GM23338 (cell line): ENCODE data around the gene DLG2. TPM values are rescaled to one million over a fixed set of nuclear protein-coding genes. Genes with fewer than 3 reads are reported as not detected.

Experiments used
- ATAC-seq: fragments of 200-7000 bp; cut with Tn5 transposase; 3 replicates; pipeline ENCODE4 v1.9.1; 2020
- DNase-seq: peaks from one replicate; pipeline ENCODE4 v3.0.0-alpha.2; 2015; ENCODE audit warnings: low spot score
- H2AFZ ChIP-seq: fragments of 200-600 bp; sonication (generic); 2 replicates; pipeline ENCODE4 v1.8.0; 2016; ENCODE audit warnings: antibody characterized with exemption, mild to moderate bottlenecking, moderate library complexity
- H3F3A ChIP-seq: fragments of 200-600 bp; sonication (generic); replicated peaks from 2 replicates; pipeline ENCODE4 v1.8.0; 2017; ENCODE audit warnings: antibody characterized with exemption, mixed run types, low read depth
- H3K27ac ChIP-seq: fragments of 200-600 bp; sonication (generic); 2 replicates; pipeline ENCODE4 v1.6.1; 2016; ENCODE audit warnings: low read depth
- H3K27me3 ChIP-seq: fragments of 200-600 bp; sonication (generic); 2 replicates; pipeline ENCODE4 v1.8.0; 2016; ENCODE audit warnings: mild to moderate bottlenecking, mixed run types, moderate library complexity; ENCODE audit not compliant: insufficient read depth
- H3K36me3 ChIP-seq: fragments of 200-600 bp; sonication (generic); 2 replicates; pipeline ENCODE4 v1.8.0; 2016; ENCODE audit warnings: mild to moderate bottlenecking; ENCODE audit not compliant: insufficient read depth
- H3K4me1 ChIP-seq: fragments of 200-600 bp; sonication (generic); 2 replicates; pipeline ENCODE4 v1.8.0; 2016; ENCODE audit warnings: mild to moderate bottlenecking, moderate library complexity; ENCODE audit not compliant: insufficient read depth
- H3K4me2 ChIP-seq: fragments of 200-600 bp; sonication (generic); 2 replicates; pipeline ENCODE4 v1.7.1; 2017; ENCODE audit warnings: mixed run types
- H3K4me3 ChIP-seq: fragments of 200-600 bp; sonication (generic); 2 replicates; pipeline ENCODE4 v1.6.1; 2016; ENCODE audit warnings: mixed run types
- H3K79me2 ChIP-seq: fragments of 200-600 bp; sonication (generic); replicated peaks from 2 replicates; pipeline ENCODE4 v1.8.0; 2017; ENCODE audit warnings: mild to moderate bottlenecking; ENCODE audit not compliant: insufficient read depth
- H3K9me2 ChIP-seq: fragments of 200-600 bp; sonication (generic); 2 replicates; pipeline ENCODE4 v1.8.0; 2017; ENCODE audit not compliant: insufficient read depth
- H4K20me1 ChIP-seq: fragments of 200-600 bp; sonication (generic); replicated peaks from 2 replicates; pipeline ENCODE4 v1.8.0; 2017; ENCODE audit warnings: mild to moderate bottlenecking; ENCODE audit not compliant: insufficient read depth
- H3K27ac Mint-ChIP-seq: 2 replicates; pipeline ENCODE4 v1.8.0; 2020; ENCODE audit warnings: inconsistent platforms, mild to moderate bottlenecking, moderate library complexity, mixed read lengths
- H3K27me3 Mint-ChIP-seq: 3 replicates; pipeline ENCODE4 v1.8.0; 2022; ENCODE audit warnings: low read depth, mild to moderate bottlenecking, moderate library complexity, mixed read lengths, inconsistent platforms; ENCODE audit not compliant: insufficient read depth, poor library complexity
- H3K36me3 Mint-ChIP-seq: 3 replicates; pipeline ENCODE4 v1.8.0; 2021; ENCODE audit warnings: low read depth, mild to moderate bottlenecking, inconsistent platforms, moderate library complexity, mixed read lengths
- H3K4me1 Mint-ChIP-seq: 3 replicates; pipeline ENCODE4 v1.8.0; 2020; ENCODE audit warnings: mild to moderate bottlenecking, inconsistent platforms, mixed read lengths
- H3K4me3 Mint-ChIP-seq: 3 replicates; pipeline ENCODE4 v1.8.0; 2021; ENCODE audit warnings: moderate library complexity, mild to moderate bottlenecking, inconsistent platforms, mixed read lengths
- H3K9me3 Mint-ChIP-seq: 3 replicates; pipeline ENCODE4 v1.8.0; 2020; ENCODE audit warnings: moderate library complexity, mild to moderate bottlenecking, inconsistent platforms, mixed read lengths
- ETS1 ChIP-seq: IDR thresholded peaks from 2 replicates; pipeline ENCODE4 v1.6.1; 2016; ENCODE audit warnings: antibody characterized with exemption
- EZH2 ChIP-seq: fragments of 200-600 bp; sonication (generic); IDR thresholded peaks from one replicate; pipeline ENCODE4 v1.8.0; 2017; ENCODE audit warnings: antibody characterized with exemption, mild to moderate bottlenecking, low read depth; ENCODE audit not compliant: unreplicated experiment
- ZNF331 ChIP-seq: fragments of 250-450 bp; sonication (Bioruptor Pico); IDR thresholded peaks from 2 replicates; pipeline ENCODE4 v1.5.0; 2020; ENCODE audit warnings: low read depth, mild to moderate bottlenecking, moderate library complexity
- ZNF462 ChIP-seq: fragments of 250-450 bp; sonication (Bioruptor Pico); IDR thresholded peaks from 2 replicates; pipeline ENCODE4 v1.5.0; 2020; ENCODE audit warnings: mild to moderate bottlenecking, moderate library complexity
- polyA plus RNA-seq: library from polyadenylated mRNA; unstranded; fragments of >200 nt; fragmentation: Nextera tagmentation; extraction: Ambion mirVana; gene quantifications from 2 replicates; pipeline ENCODE4 v1.2.1, GENCODE V29; 2016
- total RNA-seq: library from RNA; depleted of rRNA; stranded (reverse); fragments of >200 nt; shearing (Covaris generic); gene quantifications from 2 replicates; pipeline ENCODE4 v1.2.3, GENCODE V29; 2014

DLG2 gene
- total and polyA plus RNA-seq, 2 experiments from 2014 or later = 19.8 to 21.5 TPM

GRCh38 chr11:85195934-85196333 is 431.2 kb downstream of the DLG2 start:
- no peak overlapping the region for H3K27ac Mint-ChIP-seq
- ATAC-seq (no peak), DNase-seq (no peak)
- Histone ChIP-seq H3K27ac (no peak overlapping the region), H3K4me3 (no peak overlapping the region), H3K9me2 (no peaks in the 10 kb centered on the region), H3F3A (no peaks in the 10 kb centered on the region), H2AFZ (no peak overlapping the region), H3K4me1 (no peaks in the 10 kb centered on the region), H4K20me1 (no peaks in the 10 kb centered on the region), H3K27me3 (no peaks in the 10 kb centered on the region), H3K36me3 (no peaks in the 10 kb centered on the region), H3K79me2 (no peaks in the 10 kb centered on the region), H3K4me2 (no peak overlapping the region)
- TF ChIP-seq EZH2 (no peak), ZNF462 (CRISPR knock-in tag) (no peak), ZNF331 (CRISPR knock-in tag) (no peak), ETS1 (no peak)
- no peaks in the 10 kb centered on the region for H3K27me3 Mint-ChIP-seq
- H3K36me3 Mint-ChIP-seq = no peaks in the 10 kb centered on the region
- no peaks in the 10 kb centered on the region for H3K4me1 Mint-ChIP-seq
- H3K9me3 Mint-ChIP-seq = peaks cover 2% of the 10 kb centered on the region; the same call in 1 of the 3 replicates
- no peak overlapping the region for H3K4me3 Mint-ChIP-seq

- Histone ChIP-seq H3K27ac (no peak overlapping the region), H3K79me2 (no peaks in the 10 kb centered on the region), H2AFZ (no peak overlapping the region), H4K20me1 (no peaks in the 10 kb centered on the region), H3K9me2 (no peaks in the 10 kb centered on the region), H3K4me2 (no peak overlapping the region), H3K4me1 (no peaks in the 10 kb centered on the region), H3K4me3 (no peak overlapping the region), H3F3A (no peaks in the 10 kb centered on the region), H3K27me3 (no peaks in the 10 kb centered on the region), H3K36me3 (no peaks in the 10 kb centered on the region)
- H3K9me3 Mint-ChIP-seq = no peaks in the 10 kb centered on the region
- H3K27ac Mint-ChIP-seq = no peak overlapping the region
- H3K27me3 Mint-ChIP-seq = no peaks in the 10 kb centered on the region
- no peaks in the 10 kb centered on the region; the same call in 2 of the 3 replicates for H3K4me1 Mint-ChIP-seq
- no peak for DNase-seq
- no peaks in the 10 kb centered on the region for H3K36me3 Mint-ChIP-seq
- no peak for ATAC-seq
- H3K4me3 Mint-ChIP-seq = no peak overlapping the region
- no peak for TF ChIP-seq ZNF331 (CRISPR knock-in tag)
- no peak for TF ChIP-seq ETS1
Measured at GRCh38 chr11:85187992-85188391, 439.2 kb downstream of the DLG2 start.
